Measurements from ENCODE around the gene PRKRIP1. TPM values are rescaled to one million over a fixed set of nuclear protein-coding genes. Genes with fewer than 3 reads are reported as not detected.

Gene PRKRIP1
- polyA plus RNA-seq, 1 experiment, result 14.3 TPM

DNA sequence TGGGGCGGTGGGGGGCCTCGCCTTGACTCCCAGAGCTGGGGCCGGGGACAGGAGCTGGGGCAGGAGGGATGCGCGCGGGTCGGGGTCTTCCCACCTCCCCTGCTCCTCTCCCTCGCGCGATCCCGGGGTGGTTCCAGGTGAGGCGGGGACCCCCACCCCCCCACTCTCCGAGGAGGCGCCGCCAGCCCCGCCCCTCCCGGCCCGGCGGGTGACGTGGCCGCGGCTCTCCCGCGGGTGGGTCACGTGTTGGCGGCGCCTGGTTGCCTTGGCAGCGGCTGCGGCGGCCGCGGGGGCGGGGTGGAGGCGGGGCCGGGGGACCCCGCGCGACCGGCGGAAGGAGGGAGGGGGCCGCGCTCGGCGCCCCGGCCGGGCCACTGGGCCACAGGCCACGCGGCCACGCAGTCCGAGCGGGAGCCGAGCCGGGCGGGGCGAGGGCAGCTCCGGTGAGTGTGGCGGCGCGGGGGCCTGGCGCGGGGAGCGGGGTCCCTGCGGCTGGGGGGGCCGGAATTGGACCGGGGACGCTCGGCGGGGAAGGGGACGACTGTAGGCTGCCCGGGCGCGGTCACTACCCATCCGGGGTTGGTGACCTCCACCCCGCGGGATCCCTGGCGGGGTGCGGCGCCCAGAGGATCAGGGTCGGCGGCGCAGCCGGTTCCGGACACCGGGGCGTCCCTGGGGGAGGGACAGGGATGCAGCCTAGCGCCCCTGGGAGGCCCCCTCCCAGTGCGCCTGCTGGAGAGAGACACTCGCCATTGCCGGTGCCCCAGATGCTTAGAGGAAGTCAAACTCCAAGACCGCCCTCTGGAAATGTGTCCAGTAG, 37.3 kb downstream of the PRKRIP1 start, which contains the start of gene ORAI2:
Gene ORAI2 (plus strand): TSS at position 357 of the 820 bp plus-strand sequence. CDS start 5,382 bp downstream, outside the sequence.
- Histone ChIP-seq H3K27me3 (ENCODE audit: control insufficient read depth, insufficient read depth, low read length) (no peaks in the 10 kb centered on the region), H3K36me3 (ENCODE audit: control insufficient read depth, insufficient read depth, low read length) (peaks cover 3% of the 10 kb centered on the region; the same call in 1 of the 2 replicates), H3K4me3 (ENCODE audit: low read depth, low read length) (peak within 1 kb of the TSS; percentile 75)
- ChIA-PET CTCF (interaction anchor here (1.0 kb wide), 2 partner anchors 17 to 42 kb away, joined by 3 read pairs; no protein-coding TSS in a partner anchor), POLR2A (no interaction called here)
- DNase-seq (ENCODE audit: low read depth), result no peak
- TF ChIP-seq CTCF (IDR thresholded peaks at IDR 0.05; ENCODE audit: insufficient read depth, low read depth, low read length), result no peak

GRCh38 chr7:102434039-102434486, 37.9 kb downstream of the PRKRIP1 start:
- POLR2A ChIA-PET, result no interaction called here
- H3K27me3 ChIP-seq (ENCODE audit: control insufficient read depth, insufficient read depth, low read length), result no peaks in the 10 kb centered on the region
- H3K4me3 ChIP-seq (ENCODE audit: low read depth, low read length), result peak overlapping the region; percentile 75
- H3K36me3 ChIP-seq (ENCODE audit: control insufficient read depth, insufficient read depth, low read length), result peaks cover 4% of the 10 kb centered on the region; the same call in 1 of the 2 replicates
- DNase-seq (ENCODE audit: low read depth), result no peak
- CTCF ChIA-PET, result interaction anchor here (1.0 kb wide), 1 partner anchor 43 kb away, joined by 3 read pairs; no protein-coding TSS in a partner anchor
- no peak for TF ChIP-seq CTCF (IDR thresholded peaks at IDR 0.05; ENCODE audit: insufficient read depth, low read depth, low read length)

- no peak for DNase-seq (ENCODE audit: low read depth)
- ChIA-PET CTCF (no interaction called here), POLR2A (no interaction called here)
- Histone ChIP-seq H3K36me3 (ENCODE audit: control insufficient read depth, insufficient read depth, low read length) (peaks cover 6% of the 10 kb centered on the region; the same call in 1 of the 2 replicates), H3K4me3 (ENCODE audit: low read depth, low read length) (no peak overlapping the region), H3K27me3 (ENCODE audit: control insufficient read depth, insufficient read depth, low read length) (no peaks in the 10 kb centered on the region)
- TF ChIP-seq CTCF (IDR thresholded peaks at IDR 0.05; ENCODE audit: insufficient read depth, low read depth, low read length), result no peak
Observed at GRCh38 chr7:102436118-102436517, 40.0 kb downstream of the PRKRIP1 start.

GRCh38 chr7:102439963-102440795, 44.0 kb downstream of the PRKRIP1 start:
- H3K27me3 ChIP-seq (ENCODE audit: control insufficient read depth, insufficient read depth, low read length), result no peaks in the 10 kb centered on the region
- DNase-seq (ENCODE audit: low read depth), result peak; percentile 19
- TF ChIP-seq CTCF (IDR thresholded peaks at IDR 0.05; ENCODE audit: insufficient read depth, low read depth, low read length), result no peak
- H3K36me3 ChIP-seq (ENCODE audit: control insufficient read depth, insufficient read depth, low read length), result peaks cover 9% of the 10 kb centered on the region; the same call in 1 of the 2 replicates
- ChIA-PET POLR2A (no interaction called here), CTCF (interaction anchor here (0.6 to 1.1 kb wide), 3 partner anchors 19 to 628 kb away, joined by 3 to 4 read pairs (median 3); no protein-coding TSS in a partner anchor)
- H3K4me3 ChIP-seq (ENCODE audit: low read depth, low read length), result no peak overlapping the region

Data from BJ (cell line).